ENCODE results near the gene SP7.

The SP7 gene

GRCh38 chr12:53295891-53296219, 40.3 kb downstream of the SP7 start:
- TF ChIP-seq, protein P1, sequence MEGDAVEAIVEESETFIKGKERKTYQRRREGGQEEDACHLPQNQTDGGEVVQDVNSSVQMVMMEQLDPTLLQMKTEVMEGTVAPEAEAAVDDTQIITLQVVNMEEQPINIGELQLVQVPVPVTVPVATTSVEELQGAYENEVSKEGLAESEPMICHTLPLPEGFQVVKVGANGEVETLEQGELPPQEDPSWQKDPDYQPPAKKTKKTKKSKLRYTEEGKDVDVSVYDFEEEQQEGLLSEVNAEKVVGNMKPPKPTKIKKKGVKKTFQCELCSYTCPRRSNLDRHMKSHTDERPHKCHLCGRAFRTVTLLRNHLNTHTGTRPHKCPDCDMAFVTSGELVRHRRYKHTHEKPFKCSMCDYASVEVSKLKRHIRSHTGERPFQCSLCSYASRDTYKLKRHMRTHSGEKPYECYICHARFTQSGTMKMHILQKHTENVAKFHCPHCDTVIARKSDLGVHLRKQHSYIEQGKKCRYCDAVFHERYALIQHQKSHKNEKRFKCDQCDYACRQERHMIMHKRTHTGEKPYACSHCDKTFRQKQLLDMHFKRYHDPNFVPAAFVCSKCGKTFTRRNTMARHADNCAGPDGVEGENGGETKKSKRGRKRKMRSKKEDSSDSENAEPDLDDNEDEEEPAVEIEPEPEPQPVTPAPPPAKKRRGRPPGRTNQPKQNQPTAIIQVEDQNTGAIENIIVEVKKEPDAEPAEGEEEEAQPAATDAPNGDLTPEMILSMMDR (conservative IDR thresholded peaks at IDR 0.05; ENCODE audit: low read length): no peak
- peak overlapping the region; percentile 100 for H3K4me3 ChIP-seq (ENCODE audit: low read length)
- DNase-seq (ENCODE audit: low read depth): no peak

- TF ChIP-seq, protein P1 (conservative IDR thresholded peaks at IDR 0.05; ENCODE audit: low read length): peak; percentile 14; the same call in 1 of the 2 replicates
- DNase-seq (ENCODE audit: low read depth): peak; percentile 93
- H3K4me3 ChIP-seq (ENCODE audit: low read length): peak within 1 kb of the TSS; percentile 100
Observed at GRCh38 chr12:53295070-53295890, 40.9 kb downstream of the SP7 start, which contains the start of gene PFDN5. Gene PFDN5, plus strand, starts transcription at chr12:53295542. Its CDS starts 26 bp downstream, at chr12:53295568.

DNA sequence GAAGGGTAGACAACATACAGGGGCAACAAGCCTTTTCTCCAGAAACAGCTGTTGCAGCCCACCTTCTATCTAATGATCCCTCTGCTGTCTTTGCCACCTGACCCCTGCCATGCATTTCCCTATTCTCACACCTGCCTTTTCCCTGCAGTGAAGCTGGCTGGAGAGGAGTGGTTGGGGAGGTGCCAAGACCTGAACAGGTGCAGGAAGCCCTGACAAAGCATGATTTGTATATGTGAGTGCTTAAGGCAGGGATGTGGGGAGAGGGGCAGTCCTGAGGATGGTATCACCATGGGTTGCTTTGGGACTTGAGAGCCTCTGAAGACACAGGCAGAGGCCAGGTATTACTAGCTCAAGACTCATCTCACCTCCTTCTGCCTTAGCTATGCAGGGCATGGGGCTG, 43.7 kb downstream of the SP7 start:
- H3K4me3 ChIP-seq (ENCODE audit: low read length): no peak overlapping the region
- TF ChIP-seq, protein P1 (conservative IDR thresholded peaks at IDR 0.05; ENCODE audit: low read length): no peak
- no peak for DNase-seq (ENCODE audit: low read depth)

DNA sequence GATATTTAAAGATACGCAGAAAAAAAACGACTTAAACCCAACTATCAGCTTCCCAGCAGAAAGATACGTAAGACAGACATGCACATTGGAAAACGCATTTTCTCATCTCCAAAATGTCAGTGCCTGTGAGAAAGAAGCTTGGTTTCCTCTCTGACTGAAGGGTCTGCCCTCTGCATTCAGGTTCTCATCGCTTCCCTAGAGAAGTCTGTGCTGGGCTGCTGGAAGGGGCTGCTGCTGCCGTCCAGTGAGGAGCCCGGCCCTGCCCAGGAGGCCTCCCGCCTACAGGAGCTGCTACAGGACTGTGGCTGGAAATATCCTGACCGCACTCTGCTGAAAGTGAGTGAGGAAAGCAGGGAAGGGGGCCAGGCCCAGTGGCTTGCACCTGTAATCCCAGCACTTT, 45.5 kb downstream of the SP7 start:
- no peak overlapping the region for H3K4me3 ChIP-seq (ENCODE audit: low read length)
- DNase-seq (ENCODE audit: low read depth): no peak
- TF ChIP-seq, protein P1 (conservative IDR thresholded peaks at IDR 0.05; ENCODE audit: low read length): no peak

DNA sequence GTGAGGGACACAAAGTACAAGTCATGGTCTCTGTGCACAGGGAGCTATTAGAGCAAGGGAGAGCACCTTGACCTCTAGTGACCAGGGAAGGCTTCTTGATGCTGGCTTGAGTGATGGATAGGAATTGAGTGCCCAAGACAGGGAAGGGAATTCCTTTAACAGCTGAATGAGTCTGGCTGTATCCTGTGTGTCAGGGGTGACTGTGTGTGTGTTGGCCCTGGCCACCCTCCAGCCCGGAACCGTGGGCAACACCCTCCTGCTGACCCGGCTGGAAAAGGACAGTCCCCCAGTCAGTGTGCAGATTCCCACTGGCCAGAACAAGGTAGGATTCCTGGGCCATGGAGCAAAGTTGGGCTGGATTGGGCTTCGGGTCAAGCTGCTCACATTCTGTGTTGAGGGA, 46.3 kb downstream of the SP7 start:
- no peak overlapping the region for H3K4me3 ChIP-seq (ENCODE audit: low read length)
- DNase-seq (ENCODE audit: low read depth): peak; percentile 29
- TF ChIP-seq, protein P1 (conservative IDR thresholded peaks at IDR 0.05; ENCODE audit: low read length): no peak

GRCh38 chr12:53288322-53288721, 47.8 kb downstream of the SP7 start:
- TF ChIP-seq, protein P1 (conservative IDR thresholded peaks at IDR 0.05; ENCODE audit: low read length): no peak
- no peak overlapping the region for H3K4me3 ChIP-seq (ENCODE audit: low read length)
- DNase-seq (ENCODE audit: low read depth): no peak

DNA sequence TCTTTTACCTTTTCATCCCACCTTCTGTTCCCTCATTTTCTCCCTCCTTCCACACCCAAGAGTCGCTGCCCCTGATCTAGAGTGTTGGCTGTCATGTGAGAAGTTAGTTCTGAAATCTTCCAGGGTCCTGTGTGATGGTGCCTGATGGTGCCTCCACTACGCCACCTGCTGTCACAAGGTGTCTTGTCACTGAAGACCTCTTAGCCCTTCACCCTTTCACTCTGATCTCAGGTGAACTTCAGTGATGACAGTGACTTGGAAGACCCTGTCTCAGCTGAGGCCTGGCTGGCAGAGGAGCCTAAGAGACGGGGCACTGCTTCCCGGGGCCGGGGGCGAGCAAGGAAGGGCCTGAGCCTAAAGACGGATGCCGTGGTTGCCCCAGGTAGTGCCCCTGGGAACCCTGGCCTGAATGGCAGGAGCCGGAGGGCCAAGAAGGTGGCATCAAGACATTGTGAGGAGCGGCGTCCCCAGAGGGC, 48.4 kb downstream of the SP7 start:
- peak; percentile 61 for DNase-seq (ENCODE audit: low read depth)
- TF ChIP-seq, protein P1 (conservative IDR thresholded peaks at IDR 0.05; ENCODE audit: low read length): peak; percentile 75
- H3K4me3 ChIP-seq (ENCODE audit: low read length): no peak overlapping the region
